Muscle layer of colon (tissue), 2 donors: ENCODE results near the gene CEP170B.
"Not testable (repeated sequence)": the region's sequence is repeated elsewhere in the genome, so short reads cannot be mapped to it uniquely, and the experiment has no call there.

Experiments
- H3K27ac ChIP-seq: one replicate; pipeline ENCODE4 v1.7.0; 2013; ENCODE audit warnings: low read depth, mild to moderate bottlenecking, low read length, moderate library complexity
- H3K27me3 ChIP-seq, 2 donors: one replicate each; pipeline ENCODE4 v1.7.0; 2013; ENCODE audit warnings: low read length in 2 of 2, mild to moderate bottlenecking in 2 of 2; ENCODE audit not compliant: insufficient read depth in 2 of 2, control insufficient read depth in 1 of 2
- H3K36me3 ChIP-seq: one replicate; pipeline ENCODE4 v1.7.0; 2013; ENCODE audit warnings: mild to moderate bottlenecking, low read length; ENCODE audit not compliant: insufficient read depth
- H3K4me1 ChIP-seq: one replicate; pipeline ENCODE4 v1.7.0; 2013; ENCODE audit warnings: mild to moderate bottlenecking, low read length; ENCODE audit not compliant: insufficient read depth
- H3K4me3 ChIP-seq, 2 donors: one replicate each; pipeline ENCODE4 v1.7.0; 2013; ENCODE audit warnings: low read length in 2 of 2, low read depth in 1 of 2, mild to moderate bottlenecking in 1 of 2, moderate library complexity in 1 of 2
- H3K9ac ChIP-seq: one replicate; pipeline ENCODE4 v1.7.0; 2013; ENCODE audit warnings: low read length
- H3K9me3 ChIP-seq: one replicate; pipeline ENCODE4 v1.7.0; 2013; ENCODE audit warnings: mild to moderate bottlenecking, low read length
- donor health status: abdominal sarcoma.
- donor health status: Adenocarcinoma of cecum.

CEP170B gene

GRCh38 chr14:104885031-104885972 is 20.2 kb downstream of the CEP170B start:
- Histone ChIP-seq H3K9me3 (no peaks in the 10 kb centered on the region), H3K9ac (no peak overlapping the region), H3K36me3 (peaks cover 14% of the 10 kb centered on the region), H3K27ac (no peak overlapping the region), H3K4me1 (no peaks in the 10 kb centered on the region), H3K27me3 (no peaks in the 10 kb centered on the region), H3K4me3 (no peak overlapping the region)

DNA sequence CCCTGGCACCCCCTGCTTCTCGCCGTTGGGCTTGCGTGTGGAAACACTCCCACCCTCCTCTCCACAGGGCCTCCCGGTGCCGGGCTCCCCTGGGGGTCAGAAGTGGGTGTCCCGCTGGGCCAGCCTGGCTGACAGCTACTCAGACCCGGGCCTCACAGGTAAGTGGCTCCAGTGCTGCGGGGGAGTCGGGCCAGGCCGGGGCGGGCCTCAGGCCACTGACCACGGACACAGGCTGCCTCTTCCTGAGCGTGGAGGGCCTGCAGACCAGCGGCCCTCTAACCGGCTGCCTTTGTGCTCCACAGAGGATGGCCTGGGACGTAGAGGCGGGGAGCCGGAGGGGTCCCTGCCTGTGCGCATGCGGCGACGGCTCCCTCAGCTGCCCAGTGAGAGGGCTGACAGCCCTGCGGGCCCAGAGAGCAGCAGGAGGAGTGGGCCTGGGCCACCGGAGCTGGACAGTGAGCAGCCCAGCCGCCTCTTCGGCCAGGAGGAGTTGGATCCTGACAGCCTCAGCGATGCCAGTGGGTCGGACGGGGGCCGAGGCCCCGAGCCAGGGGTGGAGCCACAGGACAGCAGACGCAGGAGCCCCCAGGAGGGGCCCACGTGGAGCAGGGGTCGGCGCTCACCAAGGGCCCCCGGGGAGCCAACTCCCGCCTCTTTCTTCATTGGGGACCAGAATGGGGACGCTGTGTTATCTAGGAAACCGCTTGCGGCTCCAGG is 21.1 kb downstream of the CEP170B start:
- Histone ChIP-seq H3K9me3 (no peaks in the 10 kb centered on the region), H3K27me3 (no peaks in the 10 kb centered on the region), H3K36me3 (peaks cover 8% of the 10 kb centered on the region), H3K9ac (no peak overlapping the region), H3K4me1 (no peaks in the 10 kb centered on the region), H3K4me3 (no peak overlapping the region), H3K27ac (no peak overlapping the region)

- Histone ChIP-seq H3K27me3 (no peaks in the 10 kb centered on the region), H3K27ac (no peak overlapping the region), H3K9ac (no peak overlapping the region), H3K9me3 (no peaks in the 10 kb centered on the region), H3K4me1 (no peaks in the 10 kb centered on the region), H3K36me3 (peaks cover 8% of the 10 kb centered on the region), H3K4me3 (no peak overlapping the region)
Measured at GRCh38 chr14:104886690-104887622, 21.9 kb downstream of the CEP170B start.

GRCh38 chr14:104887623-104888488 is 22.8 kb downstream of the CEP170B start:
- no peaks in the 10 kb centered on the region for H3K27me3 ChIP-seq
- no peak overlapping the region for H3K27ac ChIP-seq
- H3K4me3 ChIP-seq = no peak overlapping the region
- no peak overlapping the region for H3K9ac ChIP-seq
- no peaks in the 10 kb centered on the region for H3K9me3 ChIP-seq
- no peaks in the 10 kb centered on the region for H3K4me1 ChIP-seq
- peaks cover 8% of the 10 kb centered on the region for H3K36me3 ChIP-seq

DNA sequence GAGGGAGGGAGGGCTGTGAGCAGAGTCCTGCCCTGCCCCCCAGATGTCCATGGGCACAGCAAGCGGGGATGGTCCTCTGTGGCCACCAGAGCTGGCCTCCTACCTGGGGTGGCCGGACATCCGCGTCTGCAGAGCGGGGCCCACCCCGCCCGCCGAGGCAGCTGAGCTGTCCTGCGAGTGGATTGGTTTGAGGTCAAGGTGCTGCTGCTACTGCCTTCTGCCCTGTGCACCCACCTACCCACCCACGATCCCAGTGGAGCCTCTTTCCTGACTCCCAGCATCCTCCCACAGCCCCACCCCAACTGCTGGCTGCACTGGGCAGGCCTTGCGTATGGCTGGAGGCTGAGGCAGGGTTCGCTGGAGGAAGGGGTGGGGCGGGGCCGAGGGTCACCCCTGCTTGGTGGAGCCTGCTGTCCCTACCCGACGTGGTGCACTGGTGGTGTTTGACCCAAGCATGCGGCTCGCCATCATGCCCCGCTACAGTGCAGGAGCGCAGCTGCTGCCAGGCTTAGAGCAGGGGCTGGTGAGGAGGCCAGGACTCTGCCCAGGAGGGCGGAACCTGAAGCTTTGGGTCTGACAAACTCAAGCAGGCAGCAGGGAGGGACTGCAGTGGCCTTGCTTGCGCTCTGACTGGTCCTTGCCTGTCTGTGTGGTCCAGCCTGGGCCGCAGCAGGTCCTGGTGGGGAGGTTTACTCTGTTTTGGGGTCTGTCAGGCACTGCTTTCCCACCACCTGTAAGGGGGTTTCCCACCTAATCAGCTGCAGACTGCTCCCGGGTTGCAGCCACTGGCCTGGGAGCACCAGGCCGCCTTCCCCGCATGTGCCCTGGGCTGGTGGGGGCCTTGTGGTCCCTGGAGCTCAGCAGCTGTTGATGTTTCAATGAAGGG is 23.7 kb downstream of the CEP170B start:
- Histone ChIP-seq H3K4me1 (no peaks in the 10 kb centered on the region), H3K9ac (no peak overlapping the region), H3K4me3 (no peak overlapping the region), H3K36me3 (peaks cover 3% of the 10 kb centered on the region), H3K9me3 (no peaks in the 10 kb centered on the region), H3K27me3 (no peaks in the 10 kb centered on the region), H3K27ac (no peak overlapping the region)

DNA sequence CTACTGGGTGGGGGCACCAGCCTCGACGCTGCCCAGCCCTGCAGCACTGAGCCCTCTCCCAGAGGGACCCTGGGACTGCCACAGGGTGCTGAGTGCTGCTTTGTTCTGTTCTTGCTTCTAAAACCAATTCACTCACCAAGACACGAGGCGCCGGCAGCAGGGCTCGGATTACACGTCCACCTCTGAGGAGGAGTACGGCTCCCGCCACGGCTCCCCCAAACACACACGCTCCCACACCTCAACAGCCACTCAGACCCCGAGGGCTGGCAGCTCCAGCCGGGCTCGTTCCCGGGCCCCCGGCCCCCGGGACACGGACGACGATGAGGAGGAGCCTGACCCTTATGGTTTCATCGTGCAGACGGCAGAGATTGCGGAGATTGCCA is 24.3 kb downstream of the CEP170B start:
- Histone ChIP-seq H3K9ac (no peak overlapping the region), H3K27me3 (no peaks in the 10 kb centered on the region), H3K4me1 (no peaks in the 10 kb centered on the region), H3K27ac (no peak overlapping the region), H3K36me3 (no peaks in the 10 kb centered on the region), H3K9me3 (no peaks in the 10 kb centered on the region), H3K4me3 (no peak overlapping the region)

- not testable (repeated sequence) for H3K9me3 ChIP-seq, H3K9ac ChIP-seq, H3K27me3 ChIP-seq, H3K27ac ChIP-seq, H3K4me1 ChIP-seq, H3K4me3 ChIP-seq, H3K36me3 ChIP-seq
Measured at GRCh38 chr14:104890292-104890691, 25.2 kb downstream of the CEP170B start.

GRCh38 chr14:104891121-104891551 is 26.1 kb downstream of the CEP170B start:
- Histone ChIP-seq H3K4me1 (peaks cover 10% of the 10 kb centered on the region), H3K4me3 (no peak overlapping the region), H3K9me3 (no peaks in the 10 kb centered on the region), H3K9ac (no peak overlapping the region), H3K27ac (no peak overlapping the region), H3K36me3 (no peaks in the 10 kb centered on the region), H3K27me3 (no peaks in the 10 kb centered on the region)

GRCh38 chr14:104891664-104892530 is 26.8 kb downstream of the CEP170B start:
- Histone ChIP-seq H3K4me1 (peaks cover 14% of the 10 kb centered on the region), H3K36me3 (no peaks in the 10 kb centered on the region), H3K27ac (no peak overlapping the region), H3K4me3 (no peak overlapping the region), H3K9ac (no peak overlapping the region), H3K9me3 (no peaks in the 10 kb centered on the region), H3K27me3 (no peaks in the 10 kb centered on the region)
